HG03196 (cell line): ENCODE results near the gene SPAAR.
"Not testable (repeated sequence)": the region's sequence is repeated elsewhere in the genome, so short reads cannot be mapped to it uniquely, and the experiment has no call there.

Experiments
- ATAC-seq: cut with Tn5 transposase; IDR thresholded peaks from one replicate; pipeline ENCODE4 v1.9.1; 2021; ENCODE audit not compliant: unreplicated experiment

The SPAAR gene, protein sequence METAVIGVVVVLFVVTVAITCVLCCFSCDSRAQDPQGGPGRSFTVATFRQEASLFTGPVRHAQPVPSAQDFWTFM

DNA sequence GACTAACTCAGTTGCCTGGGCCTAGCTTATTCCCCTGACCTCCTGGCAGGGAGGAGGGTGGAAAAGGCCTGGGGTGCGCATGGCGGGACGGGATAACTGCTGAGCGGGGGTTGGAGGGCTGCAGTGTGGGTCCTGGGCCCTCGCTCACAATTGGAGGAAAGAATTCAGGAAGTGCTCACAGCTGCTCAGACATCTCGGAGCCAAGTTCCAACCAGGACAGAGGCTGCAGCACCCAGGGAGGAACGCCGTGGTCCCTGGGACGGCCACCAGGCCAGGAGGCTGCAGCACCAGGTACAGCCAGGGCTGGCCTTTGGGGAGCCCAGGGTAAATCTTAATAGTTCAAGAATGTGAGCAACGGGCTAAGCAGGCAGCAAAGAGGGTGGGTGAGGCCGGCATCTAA lies at the start of gene SPAAR:
SPAAR (plus strand) TSS at position 217 of the 400 bp plus-strand sequence. CDS start 974 bp downstream, outside the sequence.
- no peak for ATAC-seq

DNA sequence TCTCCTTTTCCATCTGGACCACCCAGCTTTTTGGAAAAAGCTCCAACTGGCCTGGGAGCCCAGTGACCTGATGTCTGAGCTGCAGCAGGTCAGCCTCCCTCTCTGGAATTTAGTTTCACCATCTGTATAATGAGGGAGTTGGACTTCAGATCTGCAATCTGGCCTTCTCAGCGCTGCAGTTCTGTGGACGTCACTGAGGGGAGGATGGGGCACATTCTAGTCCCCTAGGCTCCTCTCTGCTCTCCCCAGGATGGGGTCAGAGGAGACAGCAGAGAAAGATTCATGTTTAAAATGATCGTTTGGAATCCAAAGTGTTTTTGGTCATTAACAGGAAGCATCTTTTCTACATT lies 49.3 kb upstream of the SPAAR start:
- ATAC-seq: no peak

DNA sequence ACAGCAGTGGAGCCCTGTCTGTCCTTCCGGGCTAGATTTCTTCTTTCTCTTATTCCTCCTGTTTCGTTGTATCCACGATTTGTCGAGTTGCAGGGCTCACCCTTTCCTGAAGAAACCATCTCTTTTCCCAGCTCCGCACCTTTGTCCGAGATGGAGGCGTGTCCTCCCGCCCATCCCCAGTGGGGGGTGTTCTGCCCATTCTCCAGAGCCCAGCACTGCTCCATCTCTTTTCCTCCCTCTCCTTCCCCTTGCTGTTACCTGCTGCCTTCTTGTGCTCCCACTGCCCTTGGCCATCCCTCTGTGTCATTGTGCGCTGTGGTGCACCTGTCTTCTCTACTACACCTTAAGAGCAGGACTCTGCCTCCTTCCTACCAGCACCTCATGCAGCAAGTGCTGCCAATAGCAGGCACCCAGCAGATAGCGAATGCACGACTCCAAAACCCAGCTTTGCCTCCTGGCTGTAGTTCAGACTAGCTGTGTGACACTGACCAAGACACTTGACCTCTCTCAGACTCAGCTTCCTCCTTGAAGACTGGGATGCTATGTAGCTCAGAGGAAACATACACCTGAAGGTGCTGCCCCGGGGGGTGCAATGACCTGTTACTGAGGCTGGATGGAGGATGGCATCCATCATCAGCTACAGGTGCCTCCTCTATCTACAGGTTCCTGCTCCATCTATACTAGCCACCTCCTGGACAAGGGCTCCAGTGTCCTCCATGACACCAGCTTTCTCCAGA lies 48.0 kb upstream of the SPAAR start:
- ATAC-seq: no peak

DNA sequence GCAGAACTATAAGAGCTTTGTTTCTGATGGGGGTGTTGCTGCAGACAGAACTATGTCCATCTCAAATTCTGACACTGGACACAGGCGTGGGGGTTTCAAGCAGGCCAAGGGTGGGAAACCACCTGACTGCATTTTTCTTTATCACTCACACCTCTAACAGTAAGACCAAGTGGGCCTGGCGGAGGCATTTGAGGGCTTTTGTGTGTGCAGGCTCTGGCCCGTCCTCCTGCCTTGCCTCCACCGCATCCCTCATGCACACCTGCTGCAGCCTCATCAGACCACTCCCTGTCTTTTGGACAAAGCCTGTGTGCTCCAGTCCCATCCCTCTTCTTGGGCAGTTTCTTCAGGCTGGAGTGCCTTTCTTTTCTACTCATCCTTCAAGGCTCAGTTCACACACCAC lies 47.0 kb upstream of the SPAAR start:
- no peak for ATAC-seq

DNA sequence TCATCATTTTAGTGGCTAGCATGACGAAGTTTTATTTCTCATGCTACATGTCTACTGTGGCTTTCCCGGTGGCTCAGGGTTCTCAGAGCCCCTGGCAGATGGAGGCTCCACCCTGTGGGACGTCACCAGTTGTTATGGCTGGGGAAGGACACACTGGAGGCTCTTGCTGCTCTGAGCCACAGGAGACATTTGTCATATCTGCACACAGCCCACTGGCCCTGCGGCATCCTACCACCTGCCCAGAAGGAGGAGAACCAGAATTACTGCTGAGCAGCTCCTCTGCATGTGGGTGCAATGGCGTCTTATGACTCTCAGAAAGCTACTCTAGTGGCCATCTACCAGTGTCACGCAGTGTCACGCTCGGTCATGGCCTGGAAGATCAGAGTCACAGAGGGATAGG lies 45.7 kb upstream of the SPAAR start:
- no peak for ATAC-seq

DNA sequence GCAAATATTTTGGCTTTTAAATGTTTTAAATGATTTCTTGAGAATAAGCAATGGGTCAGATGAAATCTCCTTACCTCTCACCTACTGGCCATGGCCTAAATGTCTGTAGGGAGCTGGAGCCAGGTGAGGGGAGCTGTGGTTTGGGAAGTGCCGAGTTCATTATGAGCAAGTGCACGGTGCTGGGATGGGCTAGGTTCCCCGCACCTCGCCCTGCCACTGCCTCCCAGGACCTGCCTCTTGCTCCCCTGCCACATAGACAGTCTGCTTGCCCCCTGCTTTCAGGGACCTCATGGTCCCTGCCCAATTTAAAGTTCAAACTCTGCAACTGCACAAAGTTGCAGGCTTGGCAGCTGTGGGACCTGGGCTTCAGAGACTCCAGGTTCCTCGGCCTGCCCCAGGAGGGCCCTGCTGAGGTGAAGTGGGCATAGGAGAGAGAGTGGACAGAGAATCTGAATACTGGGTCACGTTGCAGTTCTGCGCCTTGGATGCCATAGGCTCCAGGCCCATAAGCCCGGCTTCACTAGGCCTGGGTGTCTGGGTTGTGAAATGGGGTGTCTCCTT lies 44.5 kb upstream of the SPAAR start:
- ATAC-seq: no peak

DNA sequence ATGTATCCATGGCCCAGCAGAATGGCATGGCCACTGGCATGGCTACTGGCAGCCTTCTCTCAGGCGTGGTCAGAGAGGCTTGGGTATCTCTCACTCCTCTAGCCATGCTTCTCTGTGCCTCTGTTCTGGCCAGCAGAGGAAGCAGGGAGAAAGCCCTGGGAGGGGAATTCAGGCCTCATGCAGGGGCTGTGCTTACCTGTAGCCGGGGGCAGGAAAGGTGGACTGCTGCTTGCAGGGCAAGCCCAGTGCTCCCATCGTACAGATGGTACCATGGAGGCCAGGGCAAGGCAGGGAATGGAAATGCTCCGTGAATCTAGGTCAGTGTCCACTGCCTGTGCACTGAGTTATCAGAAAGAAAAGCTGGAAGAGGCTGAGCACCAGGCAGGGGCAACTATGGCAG lies 41.8 kb upstream of the SPAAR start:
- no peak for ATAC-seq

DNA sequence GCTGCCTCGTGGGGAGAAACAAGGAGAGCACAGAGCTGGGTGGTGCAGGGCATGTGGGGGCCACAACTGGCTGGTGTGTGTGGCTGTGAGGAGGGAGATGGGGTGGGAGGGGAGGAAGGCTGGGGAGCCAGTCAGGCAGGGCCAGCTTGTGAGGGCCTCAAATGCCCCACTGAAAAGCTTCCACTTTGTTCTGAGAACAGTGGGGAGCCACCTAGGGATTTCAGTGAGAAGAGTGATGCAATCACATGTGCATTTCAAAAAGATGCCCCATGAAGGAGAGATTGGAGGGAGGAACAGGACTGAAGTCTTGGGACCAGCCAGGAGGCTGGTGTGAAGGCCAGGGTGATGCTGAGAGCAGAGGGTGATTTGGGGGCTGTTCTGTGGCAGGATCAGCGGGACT lies 40.4 kb upstream of the SPAAR start:
- no peak for ATAC-seq

DNA sequence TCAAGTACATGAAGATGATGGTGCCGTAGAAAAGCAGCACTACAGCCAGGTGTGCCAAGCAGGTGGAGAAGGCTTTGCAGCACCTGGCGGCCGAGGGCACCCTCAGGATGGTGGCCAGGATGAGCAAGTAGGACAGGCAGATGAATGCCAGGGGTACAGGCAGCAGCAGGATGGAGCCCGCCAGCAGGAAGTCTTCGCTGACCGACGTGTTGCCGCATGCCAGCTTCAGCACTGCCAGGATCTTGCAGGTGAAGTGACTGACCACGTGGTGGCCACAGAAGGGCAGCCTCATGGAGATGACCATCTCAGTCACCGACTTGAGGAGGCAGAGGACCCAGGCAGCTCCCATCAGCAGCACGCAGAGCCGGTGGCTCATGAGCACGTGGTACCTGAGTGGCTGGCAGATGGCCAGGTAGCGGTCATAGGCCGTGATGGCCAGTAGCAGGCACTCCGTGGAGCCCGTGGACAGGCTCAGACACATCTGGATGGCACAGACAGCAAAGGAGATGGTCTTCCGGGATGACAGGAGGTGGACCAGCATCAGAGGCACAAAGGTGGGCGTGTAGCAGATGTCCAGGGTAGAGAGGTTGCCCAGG lies 39.6 kb upstream of the SPAAR start:
- no peak for ATAC-seq

DNA sequence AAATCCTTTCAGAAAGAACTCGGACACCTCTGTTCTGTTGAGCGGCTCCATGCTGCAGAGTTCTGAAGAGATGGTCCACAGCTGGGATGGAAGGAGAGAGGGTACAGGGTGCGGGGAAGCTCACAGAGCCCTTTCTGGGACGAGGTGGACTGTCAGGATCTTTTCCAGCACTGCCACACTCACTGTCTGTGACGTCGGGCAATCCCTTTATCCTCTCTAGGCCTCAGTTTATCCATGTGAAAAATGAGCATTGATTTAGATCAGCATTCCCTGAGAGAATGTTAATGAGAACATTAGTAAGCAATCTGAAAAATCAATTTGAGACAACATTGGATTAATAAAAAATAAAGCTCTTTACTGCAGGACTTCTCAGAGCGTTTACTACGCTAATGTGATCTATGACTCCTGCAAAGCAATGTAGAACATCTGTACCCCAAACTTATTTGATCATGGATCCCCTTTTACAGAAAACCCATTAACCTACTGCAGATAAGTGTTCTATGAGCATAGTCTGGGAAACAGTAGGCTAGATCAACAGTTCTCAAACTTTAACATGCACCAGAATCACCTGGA lies 38.9 kb upstream of the SPAAR start, which contains the start of gene OR13J1:
OR13J1 (minus strand) TSS at position 51 of the 573 bp plus-strand sequence; CDS start at position 51, 0 bp downstream.
- no peak for ATAC-seq

DNA sequence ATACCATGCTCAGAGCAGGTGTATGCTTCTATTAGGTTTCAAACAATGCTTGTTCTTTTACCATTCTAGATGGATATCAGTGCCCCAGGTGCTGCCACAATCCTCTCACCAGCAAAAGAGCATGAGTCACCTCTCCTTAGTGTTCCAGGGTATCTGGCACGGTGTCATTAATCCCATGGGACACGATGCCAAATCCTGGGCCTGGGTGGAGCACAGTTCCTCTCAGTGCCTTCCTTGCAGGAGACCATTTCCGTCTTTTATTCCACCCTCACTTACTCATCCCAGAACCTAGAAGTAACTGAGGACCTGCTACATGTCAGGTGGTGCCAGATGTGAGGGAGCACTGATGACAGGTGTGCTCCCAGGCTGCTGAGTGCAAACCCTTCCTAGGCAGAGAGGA lies 37.7 kb upstream of the SPAAR start:
- ATAC-seq: no peak

DNA sequence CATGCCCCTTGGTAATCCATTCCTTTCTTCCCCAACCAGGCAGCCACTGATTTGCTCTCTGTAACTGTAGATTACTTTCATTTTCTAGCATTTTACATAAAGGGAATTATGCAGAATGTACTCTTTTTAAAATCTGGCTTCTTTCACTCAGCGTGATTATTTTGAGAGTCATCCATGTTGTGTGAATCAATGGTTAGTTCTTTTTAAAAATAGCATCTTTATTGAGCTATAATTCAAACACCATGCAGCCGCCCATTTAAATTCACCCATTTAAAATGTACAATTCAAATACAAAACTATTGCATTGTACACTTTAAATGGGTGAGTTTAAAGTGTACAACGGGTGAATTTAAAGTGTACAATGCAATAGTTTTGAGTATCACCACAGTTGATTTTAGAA lies 36.8 kb upstream of the SPAAR start:
- ATAC-seq: no peak

DNA sequence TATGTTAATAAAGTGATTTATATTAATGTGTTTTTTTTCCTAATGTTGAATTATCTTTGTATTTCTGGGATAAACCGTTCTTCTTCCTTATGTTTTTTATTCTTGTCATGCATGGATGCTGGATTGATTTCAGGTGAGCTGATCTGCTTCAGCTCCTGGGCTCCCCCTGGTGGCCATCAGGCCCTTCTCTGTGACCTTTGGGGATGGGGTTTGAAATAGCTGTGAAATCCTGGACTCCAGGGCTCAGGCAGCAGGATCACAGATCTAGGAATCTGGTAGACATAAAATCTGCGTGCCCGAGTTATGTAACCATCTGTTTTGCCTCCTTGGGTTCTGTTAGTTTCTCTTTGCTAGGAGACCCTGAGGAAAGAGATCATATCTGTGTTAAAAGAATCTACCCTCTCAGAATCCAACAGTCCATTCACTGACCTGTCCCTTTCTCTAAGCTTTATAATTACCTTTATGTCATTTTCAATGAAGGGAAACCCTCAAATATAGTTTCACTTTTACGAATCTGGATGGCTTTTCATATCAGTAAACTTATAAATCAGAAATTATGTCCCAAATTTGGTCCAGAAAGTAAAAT lies 26.9 kb upstream of the SPAAR start:
- no peak for ATAC-seq

DNA sequence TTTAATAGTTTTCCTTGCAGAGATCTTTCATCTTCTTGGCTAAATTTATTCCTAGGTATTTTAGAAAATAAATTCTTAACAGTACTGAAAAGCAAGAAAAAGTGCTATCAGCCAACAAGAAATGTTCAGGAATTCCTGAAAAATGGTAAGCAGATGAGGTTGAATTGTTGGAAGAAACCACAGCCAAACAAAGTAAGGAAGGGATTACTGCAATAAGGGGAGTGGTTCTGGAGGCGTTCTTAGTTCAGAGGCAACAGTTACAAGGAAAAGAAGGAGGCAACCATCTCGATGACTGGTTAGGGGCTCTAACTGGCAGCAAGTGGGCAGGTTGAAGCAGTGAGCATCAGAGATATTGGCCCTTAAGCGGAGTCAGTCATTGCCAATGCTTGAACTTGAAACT lies 26.3 kb upstream of the SPAAR start:
- ATAC-seq: no peak

DNA sequence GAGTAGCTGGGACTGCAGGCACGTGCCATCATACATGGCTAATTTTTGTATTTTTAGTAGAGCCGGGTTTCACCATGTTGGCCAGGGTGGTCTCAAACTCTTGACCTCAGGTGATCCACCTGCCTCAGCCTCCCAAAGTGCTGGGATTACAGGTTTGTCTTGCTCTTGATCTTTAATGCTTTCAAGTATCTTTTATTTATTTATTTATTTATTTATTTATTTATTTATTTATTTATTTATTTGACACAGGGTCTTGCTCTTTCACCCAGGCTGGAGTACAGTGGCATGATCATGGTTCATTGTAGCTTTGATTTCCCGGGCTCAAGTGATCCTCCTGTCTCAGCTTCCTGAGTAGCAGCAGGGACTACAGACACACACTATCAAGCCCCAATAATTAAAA lies 24.4 kb upstream of the SPAAR start:
- ATAC-seq: not testable (repeated sequence)

DNA sequence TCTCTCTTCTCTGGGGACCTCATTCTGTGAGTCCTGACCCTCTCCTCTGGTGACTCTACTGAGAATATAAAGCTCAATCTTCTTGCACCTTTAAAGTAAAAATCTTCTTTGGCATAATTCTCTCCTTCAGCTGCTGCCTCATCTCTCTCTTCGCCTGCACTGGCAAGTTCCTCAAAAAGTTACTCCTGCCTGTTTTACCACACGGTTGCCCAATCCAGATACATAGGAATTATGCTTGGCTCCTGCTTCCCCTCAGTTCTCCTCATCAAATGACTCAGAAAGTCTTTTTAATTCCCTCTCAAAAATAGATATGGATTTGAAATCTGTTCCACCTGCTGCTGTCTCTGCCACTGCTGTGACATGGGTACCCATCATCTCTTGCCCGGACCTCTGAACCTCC lies 17.6 kb upstream of the SPAAR start:
- ATAC-seq: no peak

DNA sequence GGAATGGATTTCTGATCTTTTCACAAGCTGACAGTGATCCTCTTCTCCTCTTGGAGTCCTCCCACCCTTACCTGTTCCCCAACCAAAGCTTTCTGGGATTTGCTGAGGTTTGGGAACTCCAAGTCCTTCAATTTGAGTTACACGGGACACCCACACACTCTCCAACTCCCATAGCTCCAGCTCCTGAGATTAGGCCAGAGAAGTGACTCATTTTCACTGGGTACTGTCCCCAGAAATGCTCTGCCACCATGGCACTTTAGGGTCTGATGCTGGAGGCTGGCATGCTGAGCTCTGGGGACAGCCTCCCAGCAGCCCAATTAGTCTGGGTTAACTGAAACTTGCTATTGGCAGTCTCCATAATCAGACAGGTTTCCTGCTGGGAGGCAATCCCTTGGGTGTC lies 17.2 kb upstream of the SPAAR start:
- ATAC-seq: no peak

DNA sequence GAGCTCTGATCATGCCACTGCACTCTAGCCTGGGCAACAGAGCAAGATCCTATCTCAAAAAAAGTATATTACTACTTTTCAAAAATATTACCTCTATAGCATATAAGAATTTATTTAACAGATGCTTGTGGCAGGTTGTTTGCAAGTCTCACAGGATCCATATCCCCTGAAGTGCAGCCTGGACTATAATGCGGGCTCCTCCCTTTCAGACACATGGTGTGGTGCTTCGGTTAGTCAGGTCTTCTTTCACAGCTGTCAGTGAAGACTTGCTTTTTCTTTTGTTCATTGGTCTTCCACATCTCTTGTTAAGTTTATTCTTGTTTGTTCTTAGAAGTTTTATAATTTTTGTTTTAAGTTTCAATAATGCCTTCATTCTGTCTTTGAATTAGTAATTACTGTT lies 12.7 kb upstream of the SPAAR start:
- no peak for ATAC-seq

DNA sequence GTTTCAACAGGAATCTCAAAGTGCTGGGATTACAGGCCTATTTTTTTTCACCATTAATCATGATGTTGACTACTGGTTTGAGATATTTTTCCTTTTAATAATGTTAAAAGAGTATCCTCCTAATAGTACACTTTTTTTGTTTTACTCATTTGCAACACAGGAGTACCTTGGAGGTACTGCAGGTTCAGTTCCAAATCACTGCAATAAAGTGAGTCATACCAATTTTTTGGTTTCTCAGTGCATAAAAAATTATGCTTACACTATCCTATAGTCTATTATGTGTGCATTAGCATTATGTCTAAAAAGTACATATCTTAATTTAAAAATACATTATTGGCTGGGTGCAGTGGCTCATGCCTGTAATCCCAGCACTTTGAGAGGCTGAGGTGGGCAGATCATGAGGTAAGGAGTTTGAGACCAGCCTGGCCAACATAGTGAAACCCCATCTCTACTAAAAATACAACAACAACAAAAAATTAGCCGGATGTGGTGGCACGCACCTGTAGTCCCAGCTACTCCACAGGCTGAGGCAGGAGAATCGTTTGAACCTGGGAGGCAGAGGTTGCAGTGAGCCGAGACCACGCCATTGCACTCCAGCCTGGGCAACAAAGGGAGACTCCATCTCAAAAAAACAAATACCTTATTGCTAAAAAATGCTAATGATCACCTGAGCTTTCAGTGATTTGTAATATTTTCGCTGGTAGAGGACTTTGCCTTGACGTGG lies 11.8 kb upstream of the SPAAR start:
- not testable (repeated sequence) for ATAC-seq

DNA sequence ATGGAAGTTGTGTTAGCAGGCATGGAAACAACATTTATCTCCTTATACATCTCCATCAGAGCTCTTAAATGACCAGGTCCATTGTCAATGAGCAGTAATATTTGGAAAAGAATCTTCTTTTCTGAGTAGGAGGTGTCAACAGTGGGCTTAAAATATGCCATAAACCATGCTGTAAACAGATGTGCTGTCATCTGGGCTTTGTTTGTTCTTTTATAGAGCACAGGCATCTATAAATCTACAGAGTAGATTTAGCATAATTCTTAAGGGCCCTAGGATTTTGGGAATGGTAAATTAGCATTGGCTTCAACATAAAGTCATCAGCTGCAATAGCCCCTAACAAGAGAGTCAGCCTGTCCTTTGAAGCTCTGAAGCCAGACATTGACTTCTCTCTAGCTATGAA lies 11.0 kb upstream of the SPAAR start:
- ATAC-seq: no peak

DNA sequence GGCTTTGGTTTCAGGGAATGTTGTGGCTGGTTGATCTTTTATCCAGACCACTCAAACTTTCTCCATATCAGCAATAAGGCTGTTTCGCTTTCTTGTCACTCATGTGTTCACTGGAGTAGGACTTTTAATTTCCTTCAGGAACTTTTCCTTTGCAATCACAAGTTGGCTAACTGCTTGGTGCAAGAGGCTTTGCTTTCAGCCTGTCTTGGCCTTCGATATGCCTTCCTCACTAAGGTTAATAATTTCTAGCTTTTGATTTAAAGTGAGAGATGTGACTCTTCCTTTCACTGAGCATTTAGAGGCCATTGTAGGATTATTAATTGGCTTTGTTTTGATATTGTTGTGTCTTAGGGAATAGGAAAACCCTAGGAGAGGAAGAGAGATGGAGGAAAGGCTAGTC lies 10.3 kb upstream of the SPAAR start:
- ATAC-seq: no peak
